Astrocyte of the cerebellum (primary cell): Measurements from ENCODE around the gene ZNF800.

Experiments used
- DNase-seq: peaks from one replicate; pipeline ENCODE4 v3.0.0-alpha.2; 2011; ENCODE audit warnings: low read depth
- H3K4me3 ChIP-seq: 2 replicates; pipeline ENCODE4 v1.5.1; 2011; ENCODE audit warnings: mild to moderate bottlenecking, low read depth, low read length, moderate library complexity
- CTCF ChIP-seq: IDR thresholded peaks from 2 replicates; pipeline ENCODE4 v1.5.1; 2012; ENCODE audit warnings: low read length, low read depth, moderate library complexity, mild to moderate bottlenecking; ENCODE audit errors: missing control alignments
- in situ Hi-C: cut with HindIII; loops from 2 replicates; pipeline ENCODE4 v1.10.0; 2017; ENCODE audit warnings: low sequenced_read_pairs

ZNF800 gene

GRCh38 chr7:127419196-127419595 is 26.7 kb upstream of the ZNF800 start:
- in situ Hi-C loops, result no loop called here

GRCh38 chr7:127418459-127418858 is 26.0 kb upstream of the ZNF800 start:
- in situ Hi-C loops, result no loop called here
- DNase-seq, result no peak
- H3K4me3 ChIP-seq, result no peak overlapping the region
- no peak for TF ChIP-seq CTCF

More at GRCh38 chr7:127419196-127419595, 26.7 kb upstream of the ZNF800 start:
- DNase-seq, result no peak
- no peak for TF ChIP-seq CTCF
- H3K4me3 ChIP-seq, result no peak overlapping the region

GRCh38 chr7:127417346-127417745 is 24.8 kb upstream of the ZNF800 start:
- no peak for TF ChIP-seq CTCF
- in situ Hi-C loops, result no loop called here
- H3K4me3 ChIP-seq, result no peak overlapping the region
- DNase-seq, result no peak

GRCh38 chr7:127415060-127415742 is 22.7 kb upstream of the ZNF800 start:
- TF ChIP-seq CTCF, result no peak
- no peak for DNase-seq
- H3K4me3 ChIP-seq, result no peak overlapping the region
- in situ Hi-C loops, result no loop called here

GRCh38 chr7:127413962-127414361 is 21.5 kb upstream of the ZNF800 start:
- in situ Hi-C loops, result no loop called here
- no peak overlapping the region for H3K4me3 ChIP-seq
- DNase-seq, result no peak
- no peak for TF ChIP-seq CTCF

- no peak overlapping the region for H3K4me3 ChIP-seq
- in situ Hi-C loops, result no loop called here
- no peak for TF ChIP-seq CTCF
- DNase-seq, result no peak
These were observed 20.8 kb upstream of the ZNF800 start for GRCh38 chr7:127413326-127413725.
